PC-3 (cell line): ENCODE measurements around the gene MAP1LC3B2. TPM values are rescaled to one million over a fixed set of nuclear protein-coding genes. Genes with fewer than 3 reads are reported as not detected.

Experiments used
- ATAC-seq: fragments of 200-7000 bp; cut with Tn5 transposase; 2 replicates; pipeline ENCODE4 v1.9.1; 2020; ENCODE audit warnings: mild to moderate bottlenecking, moderate library complexity
- BruUV-seq: library from RNA; stranded (reverse); fragments of 400-500 nt; replicated peaks from 2 replicates; lab custom pipeline; 2021; lab: Mats Ljungman, UMichigan
- CTCF ChIA-PET: fragments of 300-600 bp; sonication (Branson Sonifier 250); formaldehyde crosslinking; loops from one replicate; lab custom pipeline; 2022; ENCODE audit warnings: antibody characterized with exemption; lab: Charles Lee
- POLR2A ChIA-PET: fragments of 300-600 bp; sonication (Branson Sonifier 250); formaldehyde crosslinking; loops from one replicate; lab custom pipeline; 2022; ENCODE audit warnings: antibody characterized with exemption; ENCODE audit not compliant: unreplicated experiment; lab: Charles Lee
- DNase-seq: peaks from one replicate; pipeline ENCODE4 v3.0.0-alpha.2; 2015
- H2AFZ ChIP-seq: fragments of 300-600 bp; sonication (generic); 2 replicates; pipeline ENCODE4 v1.6.0; 2016; ENCODE audit warnings: antibody characterized with exemption, low read length
- H3F3A ChIP-seq: fragments of 300-600 bp; sonication (generic); one replicate; pipeline ENCODE4 v1.6.0; 2017; ENCODE audit warnings: antibody characterized with exemption, low read length, control low read depth, mild to moderate bottlenecking; ENCODE audit not compliant: unreplicated experiment
- H3K27ac ChIP-seq: fragments of 300-600 bp; sonication (generic); 2 replicates; pipeline ENCODE4 v1.5.1; 2016; ENCODE audit warnings: mild to moderate bottlenecking, low read length
- H3K27me3 ChIP-seq: fragments of 300-600 bp; sonication (generic); 2 replicates; pipeline ENCODE4 v1.6.1; 2016; ENCODE audit warnings: low read length, mixed read lengths
- H3K36me3 ChIP-seq: fragments of 300-600 bp; sonication (generic); 2 replicates; pipeline ENCODE4 v1.6.1; 2016; ENCODE audit warnings: low read depth, mixed run types, low read length, mixed read lengths
- H3K4me1 ChIP-seq: fragments of 300-600 bp; sonication (generic); 2 replicates; pipeline ENCODE4 v1.5.1; 2016; ENCODE audit warnings: low read length; ENCODE audit not compliant: insufficient read depth
- H3K4me2 ChIP-seq: fragments of 300-600 bp; sonication (generic); 2 replicates; pipeline ENCODE4 v1.6.0; 2016; ENCODE audit warnings: low read length
- H3K4me3 ChIP-seq: fragments of 300-600 bp; sonication (generic); 2 replicates; pipeline ENCODE4 v1.5.1; 2016; ENCODE audit warnings: mild to moderate bottlenecking, low read length, mixed read lengths
- H3K79me2 ChIP-seq: fragments of 300-600 bp; sonication (generic); 2 replicates; pipeline ENCODE4 v1.6.1; 2017; ENCODE audit warnings: low read length, mixed read lengths
- H3K9ac ChIP-seq: fragments of 300-600 bp; sonication (generic); 2 replicates; pipeline ENCODE4 v1.6.0; 2016; ENCODE audit warnings: mild to moderate bottlenecking, low read length
- H3K9me2 ChIP-seq: fragments of 300-600 bp; sonication (generic); replicated peaks from 2 replicates; pipeline ENCODE4 v1.6.1; 2016; ENCODE audit warnings: mixed run types, low read length, mixed read lengths
- H3K9me3 ChIP-seq: fragments of 300-600 bp; sonication (generic); 2 replicates; pipeline ENCODE4 v1.6.1; 2016; ENCODE audit warnings: low read length, mixed read lengths
- H4K20me1 ChIP-seq: fragments of 300-600 bp; sonication (generic); 2 replicates; pipeline ENCODE4 v1.6.1; 2016; ENCODE audit warnings: low read length, mixed read lengths
- EZH2 ChIP-seq: fragments of 300-600 bp; sonication (generic); IDR thresholded peaks from one replicate; pipeline ENCODE4 v1.6.1; 2017; ENCODE audit warnings: antibody characterized with exemption, mild to moderate bottlenecking, low read length; ENCODE audit not compliant: unreplicated experiment
- EZH2phosphoT487 ChIP-seq: fragments of 300-600 bp; sonication (generic); IDR thresholded peaks from 2 replicates; pipeline ENCODE4 v1.6.1; 2018; ENCODE audit warnings: mild to moderate bottlenecking, antibody characterized with exemption, low read length, borderline replicate concordance
- intact Hi-C: fragments of 100-400 bp; cut with micrococcal nuclease; formaldehyde crosslinking; loops from 2 replicates; pipeline ENCODE4 v1.9.0; 2023
- total RNA-seq: library from RNA; depleted of rRNA; stranded (reverse); fragments of >200 nt; gene quantifications from 2 replicates; pipeline ENCODE4 v1.2.3, GENCODE V29; 2014
- TF ChIP-seq, protein P1 (sequence below): fragments of 300-600 bp; sonication (generic); conservative IDR thresholded peaks from 2 replicates; pipeline ENCODE4 v1.5.1; 2017; ENCODE audit warnings: antibody characterized with exemption, low read depth, mild to moderate bottlenecking, low read length

Gene MAP1LC3B2
- total RNA-seq, 1 experiment from 2014 or later, result not detected

DNA sequence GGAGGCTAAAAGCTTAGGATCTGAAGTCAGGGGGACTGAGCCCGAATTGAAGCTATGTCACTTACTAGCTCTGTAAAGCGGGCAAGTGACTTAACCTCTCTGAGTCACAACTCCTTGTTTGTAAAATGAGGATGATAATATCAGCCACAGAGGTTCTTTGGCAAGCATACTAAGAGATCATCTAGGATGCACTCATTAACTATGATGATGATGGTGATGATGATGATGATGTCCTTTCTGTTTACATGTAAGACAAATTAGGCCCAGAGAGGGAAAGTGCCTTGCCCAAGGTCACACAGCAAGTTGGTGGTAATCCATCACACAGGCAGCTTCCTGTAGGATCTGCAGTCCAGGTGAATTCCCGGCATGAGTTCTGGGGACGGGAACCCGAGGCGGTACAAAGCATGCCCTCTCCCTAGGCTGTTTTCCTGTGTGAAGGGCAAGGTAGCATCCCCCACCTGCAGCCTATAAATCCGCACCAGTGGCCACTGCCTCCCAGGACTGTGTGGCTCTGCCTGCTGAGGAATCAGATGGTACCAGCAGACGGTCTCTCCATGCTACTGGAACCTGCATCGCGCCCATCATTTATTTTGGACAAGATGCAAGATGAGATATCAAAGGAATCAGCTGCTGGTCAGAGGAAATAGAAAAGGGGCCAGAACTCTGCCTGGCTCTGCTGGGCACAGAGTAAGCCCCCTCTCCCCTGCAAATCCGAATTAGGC, 55.2 kb downstream of the MAP1LC3B2 start:
- intact Hi-C loops, result no loop called here
- Histone ChIP-seq H3K27ac (no peak overlapping the region), H2AFZ (no peak overlapping the region), H3K4me3 (no peak overlapping the region), H3K4me2 (no peak overlapping the region), H3F3A (no peaks in the 10 kb centered on the region), H3K36me3 (no peaks in the 10 kb centered on the region), H3K79me2 (no peaks in the 10 kb centered on the region), H4K20me1 (no peaks in the 10 kb centered on the region), H3K4me1 (peaks cover 6% of the 10 kb centered on the region; the same call in 1 of the 2 replicates), H3K9me3 (no peaks in the 10 kb centered on the region), H3K9ac (no peak overlapping the region), H3K9me2 (no peaks in the 10 kb centered on the region), H3K27me3 (no peaks in the 10 kb centered on the region)
- ATAC-seq (peak; percentile 21; the same call in 1 of the 2 replicates), DNase-seq (peak; percentile 39)
- ChIA-PET CTCF (no interaction called here), POLR2A (no interaction called here)
- TF ChIP-seq, protein P1, sequence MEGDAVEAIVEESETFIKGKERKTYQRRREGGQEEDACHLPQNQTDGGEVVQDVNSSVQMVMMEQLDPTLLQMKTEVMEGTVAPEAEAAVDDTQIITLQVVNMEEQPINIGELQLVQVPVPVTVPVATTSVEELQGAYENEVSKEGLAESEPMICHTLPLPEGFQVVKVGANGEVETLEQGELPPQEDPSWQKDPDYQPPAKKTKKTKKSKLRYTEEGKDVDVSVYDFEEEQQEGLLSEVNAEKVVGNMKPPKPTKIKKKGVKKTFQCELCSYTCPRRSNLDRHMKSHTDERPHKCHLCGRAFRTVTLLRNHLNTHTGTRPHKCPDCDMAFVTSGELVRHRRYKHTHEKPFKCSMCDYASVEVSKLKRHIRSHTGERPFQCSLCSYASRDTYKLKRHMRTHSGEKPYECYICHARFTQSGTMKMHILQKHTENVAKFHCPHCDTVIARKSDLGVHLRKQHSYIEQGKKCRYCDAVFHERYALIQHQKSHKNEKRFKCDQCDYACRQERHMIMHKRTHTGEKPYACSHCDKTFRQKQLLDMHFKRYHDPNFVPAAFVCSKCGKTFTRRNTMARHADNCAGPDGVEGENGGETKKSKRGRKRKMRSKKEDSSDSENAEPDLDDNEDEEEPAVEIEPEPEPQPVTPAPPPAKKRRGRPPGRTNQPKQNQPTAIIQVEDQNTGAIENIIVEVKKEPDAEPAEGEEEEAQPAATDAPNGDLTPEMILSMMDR, result no peak
- TF ChIP-seq EZH2, result no peak
- no peak for TF ChIP-seq EZH2phosphoT487
- BruUV-seq, result no TSS peak

DNA sequence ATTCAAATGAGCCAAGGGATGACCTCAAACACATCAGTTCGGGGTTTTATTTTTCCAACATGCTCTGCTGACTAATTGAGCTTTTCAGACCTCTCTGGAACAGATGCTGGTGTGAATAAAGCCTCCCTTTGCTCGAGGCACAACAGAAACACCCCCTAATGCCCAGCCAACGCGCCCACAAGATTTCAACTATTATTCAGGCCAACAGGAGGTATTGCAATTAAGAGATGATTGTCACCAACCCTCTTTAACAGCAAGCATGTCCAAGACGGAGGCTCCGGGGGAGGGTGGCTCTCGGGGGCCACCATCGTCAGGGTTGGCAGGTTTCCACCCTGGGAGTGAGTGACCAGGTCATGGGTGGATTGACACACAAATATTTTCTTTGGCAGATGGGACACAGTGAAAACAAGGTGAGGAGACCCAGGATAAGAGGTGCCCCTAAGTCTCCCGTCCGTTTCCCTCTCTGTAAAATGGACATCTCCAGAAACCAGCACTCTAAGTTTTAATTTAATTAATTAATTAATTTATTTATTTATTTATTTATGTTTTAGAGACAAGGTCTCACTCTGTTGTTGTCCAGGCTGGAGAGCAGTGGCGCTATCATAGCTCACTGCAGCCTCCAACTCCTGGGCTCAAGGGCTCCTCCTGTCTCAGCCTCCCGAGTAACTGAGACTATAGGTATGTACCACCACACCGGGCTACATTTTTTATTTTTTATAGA, 56.1 kb downstream of the MAP1LC3B2 start:
- Histone ChIP-seq H3K9ac (no peak overlapping the region), H4K20me1 (no peaks in the 10 kb centered on the region), H3K4me2 (no peak overlapping the region), H3F3A (no peaks in the 10 kb centered on the region), H3K27me3 (no peaks in the 10 kb centered on the region), H3K36me3 (no peaks in the 10 kb centered on the region), H3K9me3 (no peaks in the 10 kb centered on the region), H3K79me2 (no peaks in the 10 kb centered on the region), H3K4me1 (peaks cover 10% of the 10 kb centered on the region; the same call in 1 of the 2 replicates), H2AFZ (no peak overlapping the region), H3K27ac (no peak overlapping the region), H3K4me3 (no peak overlapping the region), H3K9me2 (no peaks in the 10 kb centered on the region)
- TF ChIP-seq EZH2phosphoT487 (no peak), EZH2 (no peak)
- TF ChIP-seq, protein P1, result no peak
- BruUV-seq, result no TSS peak
- ATAC-seq (no peak), DNase-seq (no peak)
- ChIA-PET POLR2A (interaction anchor here (0.6 kb wide), 1 partner anchor 161 kb away, joined by 7 read pairs; no protein-coding TSS in a partner anchor), CTCF (no interaction called here)
- intact Hi-C loops, result no loop called here
